GM18868 (cell line): ENCODE results near the gene LTBP3.
"Not testable (repeated sequence)": the region's sequence is repeated elsewhere in the genome, so short reads cannot be mapped to it uniquely, and the experiment has no call there.

Source experiments
- ATAC-seq: cut with Tn5 transposase; IDR thresholded peaks from one replicate; pipeline ENCODE4 v1.9.1; 2021; ENCODE audit warnings: mild to moderate bottlenecking, moderate library complexity; ENCODE audit not compliant: unreplicated experiment

Gene LTBP3

DNA sequence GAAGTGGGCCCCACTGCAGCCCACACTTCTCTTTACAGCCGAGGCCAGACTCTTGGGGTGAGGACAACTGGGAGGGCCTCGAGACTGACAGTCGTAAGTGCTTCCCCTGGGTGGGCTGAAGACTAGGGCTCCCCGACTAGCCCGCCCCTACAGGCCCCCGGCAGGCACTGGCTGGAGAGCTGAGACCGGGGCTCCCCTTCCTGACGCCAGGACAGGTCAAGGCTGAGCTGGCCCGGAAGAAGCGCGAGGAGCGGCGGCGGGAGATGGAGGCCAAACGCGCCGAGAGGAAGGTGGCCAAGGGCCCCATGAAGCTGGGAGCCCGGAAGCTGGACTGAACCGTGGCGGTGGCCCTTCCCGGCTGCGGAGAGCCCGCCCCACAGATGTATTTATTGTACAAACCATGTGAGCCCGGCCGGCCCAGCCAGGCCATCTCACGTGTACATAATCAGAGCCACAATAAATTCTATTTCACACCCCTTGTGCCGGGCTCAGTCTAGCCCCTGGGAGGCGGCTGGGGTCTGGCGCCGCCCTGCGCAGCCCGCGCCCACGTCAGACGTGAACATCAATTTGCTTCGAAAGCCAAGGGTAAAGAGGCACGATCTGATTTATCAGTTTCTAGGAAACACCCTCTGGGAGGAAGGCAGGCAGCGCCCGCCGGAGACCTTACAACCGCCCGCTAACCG lies 19.8 kb downstream of the LTBP3 start:
- no peak for ATAC-seq

GRCh38 chr11:65537620-65538231 lies 20.4 kb downstream of the LTBP3 start:
- no peak for ATAC-seq

DNA sequence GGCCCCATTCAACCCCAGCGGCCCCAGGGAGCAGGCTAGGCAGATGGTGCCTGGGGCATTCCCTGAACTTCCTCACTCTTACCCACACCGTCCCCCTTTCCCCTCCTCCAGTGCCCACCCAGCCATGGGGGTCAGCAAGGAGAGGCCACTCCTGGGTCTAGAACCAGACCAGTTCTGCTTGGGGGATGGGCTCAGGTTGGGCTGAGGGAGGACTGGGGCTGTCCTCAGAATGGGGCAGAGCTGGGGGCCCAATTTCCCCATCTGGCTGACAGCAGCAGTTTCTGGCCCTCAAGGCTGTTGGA lies 20.9 kb downstream of the LTBP3 start:
- ATAC-seq, result no peak

DNA sequence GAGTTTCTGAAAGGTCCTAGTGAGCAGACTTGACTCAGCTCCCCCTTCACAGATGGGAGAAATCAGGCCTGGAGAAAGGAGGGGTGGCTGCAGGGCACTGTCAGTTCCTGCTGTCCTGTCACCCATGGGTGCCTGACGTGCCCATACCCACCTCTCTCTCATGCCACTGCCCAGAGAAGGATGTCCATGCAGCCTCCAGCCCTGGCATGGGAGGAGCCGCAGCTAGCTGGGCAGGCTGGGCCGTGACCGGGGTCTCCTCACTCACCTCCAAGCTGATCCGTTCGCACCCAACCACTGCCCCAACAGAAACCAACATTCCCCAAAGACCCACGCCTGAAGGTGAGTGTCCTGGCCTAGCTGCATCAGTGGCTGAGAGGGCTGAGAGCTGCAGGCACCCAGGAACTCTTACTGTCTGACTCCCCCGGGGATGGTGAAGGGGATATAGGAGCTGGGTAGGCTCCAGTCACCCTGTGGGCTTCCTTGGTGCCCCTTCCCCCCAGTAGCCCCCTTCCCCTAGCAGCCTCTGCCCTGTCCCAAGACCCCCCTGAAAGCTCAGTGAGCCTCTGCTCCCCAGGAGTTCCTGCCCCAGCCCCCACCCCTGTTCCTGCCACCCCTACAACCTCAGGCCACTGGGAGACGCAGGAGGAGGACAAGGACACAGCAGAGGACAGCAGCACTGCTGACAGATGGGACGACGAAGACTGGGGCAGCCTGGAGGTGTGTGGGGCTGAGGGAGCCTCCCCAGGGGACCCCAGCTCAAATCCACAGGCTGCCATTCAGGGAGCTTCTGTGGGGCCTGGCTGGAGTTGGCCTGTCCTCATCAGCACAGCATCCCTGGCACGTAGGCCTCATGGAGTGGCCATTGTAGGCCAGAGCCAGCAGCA lies 21.5 kb downstream of the LTBP3 start:
- no peak for ATAC-seq

GRCh38 chr11:65535102-65535501 lies 23.1 kb downstream of the LTBP3 start:
- ATAC-seq, result no peak

DNA sequence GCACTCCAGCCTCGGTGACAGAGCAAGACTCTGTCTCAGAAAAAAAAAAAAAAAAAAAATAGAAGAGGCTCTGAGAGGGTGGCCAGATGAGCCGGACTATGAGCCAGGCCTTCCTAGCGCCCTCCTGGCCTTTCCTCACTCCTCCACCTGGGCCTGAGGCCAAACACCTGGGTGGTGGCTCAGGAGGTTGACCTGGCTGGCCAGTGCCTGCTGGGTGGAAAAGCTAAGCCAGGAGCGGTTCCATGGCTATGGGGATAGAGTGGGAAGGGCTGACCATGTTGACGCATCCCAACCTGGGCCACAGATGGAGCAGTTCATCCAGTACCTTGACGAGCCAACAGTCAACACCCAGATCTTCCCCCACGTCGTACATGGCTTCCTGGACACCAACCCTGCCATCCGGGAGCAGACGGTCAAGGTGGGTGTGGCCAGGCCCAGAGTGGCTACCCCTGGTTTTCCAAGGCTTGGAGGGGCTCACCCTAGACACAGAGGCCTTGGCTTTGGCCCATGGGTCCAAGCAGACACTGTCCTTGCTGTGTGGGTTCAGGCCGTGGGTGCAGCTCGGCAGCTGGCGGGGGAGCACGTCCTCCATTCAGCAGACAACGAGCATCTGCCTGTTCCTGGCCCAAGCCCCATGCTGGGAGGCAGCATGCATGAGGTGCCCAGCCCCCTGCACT lies 25.6 kb downstream of the LTBP3 start:
- no peak for ATAC-seq

DNA sequence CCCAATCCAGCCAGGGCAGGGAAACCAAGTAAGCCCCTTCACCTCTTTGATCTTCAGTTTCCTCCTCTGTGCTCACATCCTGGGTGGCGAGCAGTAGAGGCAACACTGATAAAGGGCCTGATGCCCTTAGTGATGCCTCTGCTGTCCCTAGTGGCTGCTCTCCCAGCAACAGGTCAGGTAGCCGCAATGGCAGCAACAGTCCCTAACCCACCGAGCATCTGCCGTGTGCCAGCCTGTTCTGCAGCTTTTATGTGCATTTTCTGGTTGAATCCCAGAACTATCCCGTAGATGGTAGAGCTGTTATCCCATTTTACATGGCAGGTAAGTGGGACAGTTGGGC lies 28.0 kb downstream of the LTBP3 start:
- no peak for ATAC-seq

DNA sequence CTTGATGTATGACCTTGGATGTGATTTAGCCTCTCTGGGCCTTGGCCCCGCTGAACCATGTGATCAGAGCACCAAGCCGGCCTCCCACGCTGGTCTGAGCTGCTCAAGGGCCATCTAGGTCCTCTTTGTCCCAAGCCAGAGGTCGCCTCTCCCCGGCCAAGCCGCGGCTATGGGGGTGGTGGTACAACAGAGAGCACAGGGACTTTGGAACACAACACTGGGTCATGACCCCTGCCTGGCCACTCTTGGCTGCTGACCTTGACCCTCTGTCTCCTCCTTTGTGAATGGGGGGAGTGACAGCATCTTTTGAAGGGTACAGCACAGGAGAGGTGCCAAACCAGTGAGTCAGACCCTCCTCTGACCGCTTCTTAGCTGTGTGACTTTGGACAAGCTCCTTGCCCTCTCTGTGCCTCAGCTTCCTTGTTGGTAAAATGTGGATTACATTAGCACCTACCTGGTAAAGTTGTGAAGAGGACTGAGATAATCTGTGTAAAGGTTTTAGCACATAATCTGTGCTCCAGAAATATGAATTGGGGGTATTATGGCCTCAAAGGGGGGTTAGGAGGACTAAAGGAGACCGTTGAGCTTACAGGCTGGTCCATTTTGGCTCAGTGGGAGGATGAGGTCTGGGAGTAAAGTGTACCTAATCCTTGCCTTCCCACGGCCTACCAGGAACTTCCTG lies 28.5 kb downstream of the LTBP3 start:
- ATAC-seq, result no peak

DNA sequence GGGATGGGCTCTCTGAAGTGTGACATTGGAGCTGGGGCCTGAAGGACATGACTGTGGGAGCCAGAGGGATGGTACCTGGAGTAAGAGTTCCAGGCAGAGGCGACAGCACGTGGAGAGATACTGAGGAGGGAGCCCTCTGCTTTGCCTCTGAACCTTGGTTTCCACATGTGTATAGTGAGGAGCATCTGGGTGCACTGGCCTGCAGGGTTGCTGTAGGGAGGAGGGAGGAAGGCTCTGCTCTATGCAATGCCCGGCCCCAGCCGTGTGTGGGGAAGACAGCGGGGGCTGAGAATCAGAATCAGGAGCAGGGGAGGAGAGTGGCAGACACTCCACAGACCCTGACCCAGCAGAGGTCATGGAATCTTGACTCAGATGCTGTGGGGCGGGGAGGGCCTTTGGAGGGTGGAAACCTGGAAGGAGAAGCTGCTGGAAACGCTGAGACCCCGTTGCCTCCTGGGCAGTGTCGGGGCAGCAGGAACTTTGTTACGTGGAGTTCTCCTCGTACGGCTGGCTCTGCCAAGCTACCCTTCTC lies 29.3 kb downstream of the LTBP3 start:
- ATAC-seq, result no peak

- no peak for ATAC-seq
These were observed 31.4 kb downstream of the LTBP3 start for GRCh38 chr11:65526744-65527143.

- no peak for ATAC-seq
These were observed 32.3 kb downstream of the LTBP3 start for GRCh38 chr11:65525546-65526480.

DNA sequence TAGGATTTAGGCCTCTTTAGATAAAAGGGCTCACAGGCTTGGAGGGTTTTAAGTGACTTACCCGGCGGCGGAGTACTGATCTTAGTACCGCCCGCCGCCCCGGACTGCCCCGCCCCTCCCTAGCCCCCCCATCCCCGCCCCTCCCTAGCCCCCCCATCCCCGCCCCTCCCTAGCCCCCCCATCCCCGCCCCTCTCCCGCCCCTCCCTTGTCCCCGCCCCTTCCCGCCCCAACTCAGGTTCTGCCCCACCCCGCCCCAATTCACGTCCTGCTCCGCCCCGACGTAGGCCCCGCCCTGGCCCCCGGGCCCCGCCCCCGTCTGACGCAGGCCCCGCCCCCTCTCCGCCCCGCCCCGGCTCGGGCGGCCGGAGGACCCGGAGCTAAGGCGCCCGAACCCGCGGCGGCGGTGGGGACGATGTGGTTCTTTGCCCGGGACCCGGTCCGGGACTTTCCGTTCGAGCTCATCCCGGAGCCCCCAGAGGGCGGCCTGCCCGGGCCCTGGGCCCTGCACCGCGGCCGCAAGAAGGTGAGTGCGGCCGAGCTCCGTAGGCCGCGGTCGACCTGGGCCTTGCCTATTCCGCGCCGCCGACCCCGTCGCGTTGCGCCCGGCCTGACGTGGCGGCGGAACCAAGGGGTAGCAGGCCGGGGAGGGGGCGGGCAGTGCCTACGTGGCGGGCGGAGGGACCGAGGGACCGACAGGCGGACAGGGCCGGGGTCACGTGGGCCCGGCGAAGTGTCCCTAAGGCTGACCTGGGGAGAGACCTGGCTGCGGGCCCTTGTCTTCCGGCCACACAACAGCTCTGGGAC lies 33.2 kb downstream of the LTBP3 start, which contains the start of gene SCYL1:
TSS of gene SCYL1 (plus strand) at position 343 of the 805 bp plus-strand sequence. CDS start at position 414, 71 bp downstream.
- ATAC-seq, result peak; percentile 63

GRCh38 chr11:65524014-65524740 lies 34.0 kb downstream of the LTBP3 start:
- ATAC-seq, result no peak

GRCh38 chr11:65523631-65523968 lies 34.6 kb downstream of the LTBP3 start:
- not testable (repeated sequence) for ATAC-seq

DNA sequence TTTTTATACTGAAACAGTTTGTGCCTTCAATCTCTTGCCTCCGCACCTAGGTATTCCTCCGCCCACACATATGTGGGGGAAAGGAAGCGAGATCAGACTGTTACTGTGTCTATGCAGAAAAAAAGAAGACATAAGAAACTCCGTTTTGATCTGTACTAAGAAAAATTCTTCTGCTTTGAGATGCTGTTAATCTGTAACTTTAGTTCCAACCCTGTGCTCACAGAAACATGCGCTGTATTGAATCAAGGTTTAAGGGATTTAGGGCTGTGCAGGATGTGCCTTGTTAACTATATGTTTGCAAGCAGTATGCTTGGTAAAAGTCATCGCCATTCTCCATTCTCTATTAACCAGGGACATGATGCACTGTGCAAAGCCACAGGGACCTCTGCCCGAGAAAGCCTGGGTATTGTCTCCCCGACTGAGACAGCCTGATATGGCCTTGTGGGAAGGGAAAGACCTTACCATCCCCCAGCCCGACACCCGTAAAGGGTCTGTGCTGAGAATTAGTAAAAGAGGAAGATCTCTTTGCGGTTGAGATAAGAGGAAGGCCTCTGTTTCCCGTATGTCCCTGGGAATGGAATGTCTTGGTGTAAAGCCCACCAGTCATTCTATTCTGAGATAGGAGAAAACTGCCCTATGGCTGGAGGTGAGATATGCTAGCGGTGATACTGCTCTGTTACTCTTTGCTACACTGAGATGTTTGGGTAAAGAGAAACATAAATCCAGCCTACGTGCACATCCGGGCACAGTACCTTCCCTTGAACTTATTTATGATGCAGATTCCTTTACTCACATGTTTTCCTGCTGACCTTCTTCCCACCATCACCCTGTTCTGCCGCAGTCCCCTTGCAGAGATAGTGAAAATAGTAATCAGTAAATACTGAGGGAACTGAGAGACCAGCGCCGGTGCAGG lies 35.2 kb downstream of the LTBP3 start:
- ATAC-seq, result not testable (repeated sequence)

DNA sequence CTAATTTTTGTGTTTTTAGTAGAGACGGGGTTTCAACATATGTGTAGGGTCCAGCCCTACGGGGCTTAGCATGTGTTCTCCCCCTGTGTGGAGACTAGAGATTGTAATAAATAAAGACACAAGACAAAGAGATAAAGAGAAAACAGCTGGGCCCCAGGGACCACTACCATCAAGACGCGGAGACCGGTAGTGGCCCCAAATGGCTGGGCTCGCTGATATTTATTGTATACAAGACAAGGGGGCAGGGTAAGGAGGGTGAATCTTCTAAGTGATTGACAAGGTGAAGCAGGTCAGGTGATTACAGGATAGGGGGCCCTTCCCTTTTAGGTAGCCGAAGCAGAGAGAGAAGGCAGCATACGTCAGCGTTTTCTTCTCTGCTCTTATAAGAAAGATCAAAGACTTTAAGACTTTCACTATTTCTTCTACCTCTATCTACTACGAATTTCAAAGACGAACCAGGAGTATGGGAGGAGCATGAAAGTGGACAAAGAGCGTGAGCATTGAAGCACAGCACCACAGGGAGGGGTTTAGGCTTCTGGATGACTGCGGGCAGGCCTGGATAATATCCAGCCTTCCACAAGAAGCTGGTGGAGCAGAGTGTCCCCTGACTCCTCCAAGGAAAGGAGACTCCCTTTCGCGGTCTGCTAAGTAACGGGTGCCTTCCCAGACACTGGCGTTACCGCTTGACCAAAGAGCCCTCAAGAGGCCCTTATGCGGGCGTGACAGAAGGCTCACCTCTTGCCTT lies 36.2 kb downstream of the LTBP3 start:
- ATAC-seq, result not testable (repeated sequence)
